Liver (tissue), 9 donors: ENCODE measurements around the gene PSMD12. TPM values are rescaled to one million over a fixed set of nuclear protein-coding genes. Genes with fewer than 3 reads are reported as not detected.
"Not testable (repeated sequence)": the region's sequence is repeated elsewhere in the genome, so short reads cannot be mapped to it uniquely, and the experiment has no call there.

ENCODE experiments used
- DNase-seq: peaks from one replicate; pipeline ENCODE4 v3.0.0-alpha.2; 2017; ENCODE audit warnings: low spot score
- H3K27ac ChIP-seq, 2 donors: one replicate each; pipeline ENCODE4 v1.7.0; 2013; ENCODE audit warnings: inconsistent platforms in 2 of 2, low read length in 2 of 2, control low read depth in 1 of 2, low read depth in 1 of 2, mild to moderate bottlenecking in 1 of 2
- H3K27me3 ChIP-seq, 4 donors: one replicate each; pipeline versions ENCODE4 v1.6.1 to v1.7.0; 2013; ENCODE audit warnings: low read length in 3 of 4, inconsistent platforms in 1 of 4, mild to moderate bottlenecking in 1 of 4, moderate library complexity in 1 of 4; ENCODE audit not compliant: control insufficient read depth in 4 of 4, insufficient read depth in 4 of 4
- H3K36me3 ChIP-seq, 4 donors: one replicate each; pipeline versions ENCODE4 v1.6.1 to v1.7.0; 2013; ENCODE audit warnings: low read length in 3 of 4, mild to moderate bottlenecking in 3 of 4, low read depth in 1 of 4, moderate library complexity in 1 of 4; ENCODE audit not compliant: control insufficient read depth in 4 of 4, insufficient read depth in 3 of 4
- H3K4me1 ChIP-seq, 4 donors: one replicate each; pipeline versions ENCODE4 v1.6.1 to v1.7.0; 2013; ENCODE audit warnings: low read length in 3 of 4, mild to moderate bottlenecking in 3 of 4, moderate library complexity in 1 of 4; ENCODE audit not compliant: control insufficient read depth in 4 of 4, insufficient read depth in 4 of 4
- H3K4me3 ChIP-seq, 3 donors: one replicate each; pipeline versions ENCODE4 v1.6.1 to v1.7.0; 2013; ENCODE audit warnings: low read length in 3 of 3, control low read depth in 1 of 3, low read depth in 1 of 3, mild to moderate bottlenecking in 1 of 3
- H3K9ac ChIP-seq, 2 donors: one replicate each; pipeline ENCODE4 v1.7.0; 2013; ENCODE audit warnings: low read length in 2 of 2, mild to moderate bottlenecking in 2 of 2, moderate library complexity in 2 of 2, control low read depth in 1 of 2, low read depth in 1 of 2
- H3K9me3 ChIP-seq, 4 donors: one replicate each; pipeline versions ENCODE4 v1.6.1 to v1.7.0; 2013; ENCODE audit warnings: low read length in 3 of 4; ENCODE audit not compliant: control insufficient read depth in 4 of 4
- EGR1 ChIP-seq, 2 donors: IDR thresholded peaks; 2 replicates each; pipeline ENCODE4 v1.6.1; 2016 to 2018; ENCODE audit warnings: antibody characterized with exemption in 2 of 2, low read depth in 2 of 2
- FOXA1 ChIP-seq: IDR thresholded peaks from 2 replicates; pipeline ENCODE4 v1.6.1; 2016; ENCODE audit warnings: antibody characterized with exemption
- FOXA2 ChIP-seq: IDR thresholded peaks from 2 replicates; pipeline ENCODE4 v1.6.1; 2016; ENCODE audit warnings: antibody characterized with exemption
- GABPA ChIP-seq, 2 donors: IDR thresholded peaks in 1 of 2; conservative IDR thresholded peaks in 1 of 2; 2 replicates each; pipeline ENCODE4 v1.6.1; 2016; ENCODE audit warnings: antibody characterized with exemption in 2 of 2, mild to moderate bottlenecking in 1 of 2, moderate library complexity in 1 of 2
- HNF4A ChIP-seq, 2 donors: conservative IDR thresholded peaks; 2 replicates each; pipeline ENCODE4 v1.6.1; 2016; ENCODE audit warnings: antibody characterized with exemption in 2 of 2, mild to moderate bottlenecking in 2 of 2
- JUND ChIP-seq, 2 donors: IDR thresholded peaks; 2 replicates each; pipeline ENCODE4 v1.6.1; 2016; ENCODE audit warnings: antibody characterized with exemption in 2 of 2
- NR2F2 ChIP-seq: IDR thresholded peaks from 2 replicates; pipeline ENCODE4 v1.6.1; 2016; ENCODE audit warnings: antibody characterized with exemption
- RAD21 ChIP-seq, 2 donors: IDR thresholded peaks; 2 replicates each; pipeline ENCODE4 v1.6.1; 2016; ENCODE audit warnings: antibody characterized with exemption in 2 of 2, mild to moderate bottlenecking in 2 of 2
- RXRA ChIP-seq, 2 donors: IDR thresholded peaks; 2 replicates each; pipeline ENCODE4 v1.6.1; 2017 to 2018; ENCODE audit warnings: antibody characterized with exemption in 2 of 2, mild to moderate bottlenecking in 1 of 2
- SP1 ChIP-seq: IDR thresholded peaks from 2 replicates; pipeline ENCODE4 v1.6.1; 2018; ENCODE audit warnings: antibody characterized with exemption, mild to moderate bottlenecking
- TAF1 ChIP-seq: conservative IDR thresholded peaks from 2 replicates; pipeline ENCODE4 v1.6.1; 2016; ENCODE audit warnings: antibody characterized with exemption, mild to moderate bottlenecking
- YY1 ChIP-seq: IDR thresholded peaks from 2 replicates; pipeline ENCODE4 v1.6.1; 2016; ENCODE audit warnings: antibody characterized with exemption, mild to moderate bottlenecking
- whole genome bisulfite sequencing: extraction: QIAGEN DNeasy Blood & Tissue Kit; methylation state at CpG from one replicate; pipeline ENCODE4 v1.1.7; 2013; 5-methylcytosine and 5-hydroxymethylcytosine counted together
- polyA plus RNA-seq, 2 donors: library from polyadenylated mRNA; stranded (reverse) in 1 of 2; unstranded in 1 of 2; fragments of 200-250 nt in 1 of 2; fragments of >200 nt in 1 of 2; fragmentation: Nextera tagmentation in 1 of 2; extraction: Ambion mirVana in 1 of 2; gene quantifications; one replicate each; pipeline versions ENCODE4 v1.2.1 to v1.2.3, GENCODE V29; 2013 to 2015
- total RNA-seq, 2 donors: library from RNA; depleted of rRNA; stranded (reverse); fragments of >200 nt; gene quantifications; one replicate each; pipeline ENCODE4 v1.2.3, GENCODE V29; 2014
- TF ChIP-seq, protein P1 (sequence below): IDR thresholded peaks from 2 replicates; pipeline ENCODE4 v1.6.1; 2016; ENCODE audit warnings: antibody characterized with exemption
- TF ChIP-seq, protein P2 (sequence below): IDR thresholded peaks from 2 replicates; pipeline ENCODE4 v1.6.1; 2016; ENCODE audit warnings: antibody characterized with exemption
- TF ChIP-seq, protein P3 (sequence below): fragments of 150-350 bp; IDR thresholded peaks from 2 replicates; pipeline ENCODE4 v1.5.1; 2017; ENCODE audit warnings: improper control_type of control experiment, low read depth, low read length; ENCODE audit not compliant: missing input control
- TF ChIP-seq, protein P4 (sequence below): IDR thresholded peaks from 2 replicates; pipeline ENCODE4 v1.6.1; 2016; ENCODE audit warnings: antibody characterized with exemption
- donor health status: healthy.
- donor health status: healthy.
- donor health status: healthy.
- donor health status: healthy.
- donor health status: healthy.

The PSMD12 gene
- total and polyA plus RNA-seq, 4 donors, result 17.3 to 34.0 (median 25.7) TPM

DNA sequence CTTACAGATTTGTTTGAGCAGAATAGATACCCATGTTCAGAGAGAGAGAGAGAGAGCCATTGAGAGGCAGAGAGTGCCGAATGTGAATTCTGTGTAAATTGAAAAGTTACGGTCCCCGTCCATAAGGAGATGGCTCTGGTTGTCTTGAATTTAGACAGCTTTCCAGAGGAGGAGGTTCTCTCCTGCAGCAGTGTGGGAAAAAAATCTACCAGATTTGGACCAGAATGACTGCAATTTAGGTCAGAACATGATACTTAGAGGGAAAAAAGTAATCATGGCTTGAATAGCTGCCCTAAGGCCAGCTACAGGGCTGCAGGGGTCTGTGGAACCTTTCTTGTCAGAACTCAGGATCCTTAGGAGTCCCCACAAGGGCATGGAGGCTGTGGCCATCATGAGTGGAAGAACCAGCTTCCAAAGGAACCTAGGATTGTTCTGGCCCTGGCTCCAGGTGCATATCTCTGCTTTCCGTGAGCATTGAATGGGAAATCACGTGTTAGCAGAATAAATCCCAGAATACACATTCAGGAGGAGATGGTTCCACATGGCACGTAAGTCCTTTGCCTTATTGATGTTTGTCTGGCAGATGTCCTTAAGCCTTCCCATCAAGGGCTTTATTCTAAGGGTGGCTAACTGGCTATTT lies 23.7 kb upstream of the PSMD12 start:
- peak overlapping the region in 1 of 2 donors; percentile 48 for H3K9ac ChIP-seq
- peaks cover 0 to 33% (median 14%) of the 10 kb centered on the region in 4 donors for H3K4me1 ChIP-seq
- H3K27me3 ChIP-seq, result no peaks in the 10 kb centered on the region
- H3K9me3 ChIP-seq, result no peaks in the 10 kb centered on the region
- TF ChIP-seq FOXA2 (no peak), SP1 (no peak), TAF1 (no peak), YY1 (no peak)
- TF ChIP-seq, protein P1, sequence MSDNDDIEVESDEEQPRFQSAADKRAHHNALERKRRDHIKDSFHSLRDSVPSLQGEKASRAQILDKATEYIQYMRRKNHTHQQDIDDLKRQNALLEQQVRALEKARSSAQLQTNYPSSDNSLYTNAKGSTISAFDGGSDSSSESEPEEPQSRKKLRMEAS, result peak; percentile 18
- 66% methylated on average over 6 of the region's 6 CpGs for WGBS
- peak overlapping the region in 2 of 3 donors; percentile 3 to 24 for H3K4me3 ChIP-seq
- H3K27ac ChIP-seq, result peak overlapping the region; percentile 21 to 79
- no peaks in the 10 kb centered on the region for H3K36me3 ChIP-seq
- no peak for DNase-seq

DNA sequence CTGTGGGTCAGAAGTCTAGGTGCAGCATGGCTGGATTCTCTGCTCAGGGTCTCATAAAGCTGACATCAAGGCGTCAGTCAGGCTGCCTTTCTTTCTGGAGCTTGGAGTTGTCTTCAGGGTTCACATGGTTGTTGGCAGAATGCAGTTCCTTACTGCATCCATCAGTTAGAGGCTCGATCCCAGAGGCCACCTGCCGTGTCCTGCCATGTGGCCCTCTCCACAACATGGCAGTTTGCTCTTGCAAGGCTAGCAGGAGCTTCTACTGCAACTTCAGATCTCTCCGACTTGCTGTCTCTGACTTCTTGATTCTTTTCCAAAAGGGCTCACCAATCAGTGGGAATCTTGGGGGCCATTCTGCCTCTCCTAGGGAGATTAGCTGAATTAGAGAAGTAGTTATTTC lies 22.6 kb upstream of the PSMD12 start:
- H3K4me3 ChIP-seq, result no peak overlapping the region
- no peaks in the 10 kb centered on the region for H3K36me3 ChIP-seq
- no peaks in the 10 kb centered on the region for H3K9me3 ChIP-seq
- no peak overlapping the region for H3K9ac ChIP-seq
- H3K4me1 ChIP-seq, result peaks cover 0 to 33% (median 14%) of the 10 kb centered on the region in 4 donors
- WGBS, result 97% methylated on average over 4 of the region's 4 CpGs
- peak overlapping the region in 1 of 2 donors; percentile 24 for H3K27ac ChIP-seq
- no peaks in the 10 kb centered on the region for H3K27me3 ChIP-seq
- DNase-seq, result no peak
- TF ChIP-seq JUND (IDR thresholded peaks at IDR 0.05) (no peak), HNF4A (conservative IDR thresholded peaks at IDR 0.05) (no peak), RXRA (IDR thresholded peaks at IDR 0.05) (no peak)
- TF ChIP-seq, protein P2, sequence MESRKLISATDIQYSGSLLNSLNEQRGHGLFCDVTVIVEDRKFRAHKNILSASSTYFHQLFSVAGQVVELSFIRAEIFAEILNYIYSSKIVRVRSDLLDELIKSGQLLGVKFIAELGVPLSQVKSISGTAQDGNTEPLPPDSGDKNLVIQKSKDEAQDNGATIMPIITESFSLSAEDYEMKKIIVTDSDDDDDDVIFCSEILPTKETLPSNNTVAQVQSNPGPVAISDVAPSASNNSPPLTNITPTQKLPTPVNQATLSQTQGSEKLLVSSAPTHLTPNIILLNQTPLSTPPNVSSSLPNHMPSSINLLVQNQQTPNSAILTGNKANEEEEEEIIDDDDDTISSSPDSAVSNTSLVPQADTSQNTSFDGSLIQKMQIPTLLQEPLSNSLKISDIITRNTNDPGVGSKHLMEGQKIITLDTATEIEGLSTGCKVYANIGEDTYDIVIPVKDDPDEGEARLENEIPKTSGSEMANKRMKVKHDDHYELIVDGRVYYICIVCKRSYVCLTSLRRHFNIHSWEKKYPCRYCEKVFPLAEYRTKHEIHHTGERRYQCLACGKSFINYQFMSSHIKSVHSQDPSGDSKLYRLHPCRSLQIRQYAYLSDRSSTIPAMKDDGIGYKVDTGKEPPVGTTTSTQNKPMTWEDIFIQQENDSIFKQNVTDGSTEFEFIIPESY, result no peak

DNA sequence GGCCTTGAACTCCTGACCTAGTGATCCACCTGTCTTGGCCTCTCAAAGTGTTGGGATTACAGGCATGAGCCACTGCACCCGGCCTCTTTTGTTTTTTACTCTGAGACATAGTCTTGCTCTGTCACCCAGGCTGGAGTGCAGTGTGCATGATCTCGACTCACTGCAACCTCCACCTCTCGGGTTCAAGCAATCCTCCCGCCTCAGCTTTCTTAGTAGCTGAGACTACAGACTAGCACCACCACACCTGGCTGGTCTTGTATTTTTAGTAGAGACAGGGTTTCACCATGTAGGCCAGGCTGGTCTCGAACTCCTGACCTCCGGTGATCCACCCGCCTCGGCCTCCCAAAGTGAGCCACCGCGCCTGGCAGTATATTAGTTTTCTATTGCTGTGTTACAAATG lies 22.2 kb upstream of the PSMD12 start:
- H3K9me3 ChIP-seq, H3K9ac ChIP-seq, H3K4me3 ChIP-seq, H3K27me3 ChIP-seq, H3K36me3 ChIP-seq, DNase-seq, H3K27ac ChIP-seq: not testable (repeated sequence)
- 96% methylated on average over 10 of the region's 10 CpGs for WGBS
- H3K4me1 ChIP-seq, result peaks cover 0 to 33% (median 14%) of the 10 kb centered on the region in 4 donors

DNA sequence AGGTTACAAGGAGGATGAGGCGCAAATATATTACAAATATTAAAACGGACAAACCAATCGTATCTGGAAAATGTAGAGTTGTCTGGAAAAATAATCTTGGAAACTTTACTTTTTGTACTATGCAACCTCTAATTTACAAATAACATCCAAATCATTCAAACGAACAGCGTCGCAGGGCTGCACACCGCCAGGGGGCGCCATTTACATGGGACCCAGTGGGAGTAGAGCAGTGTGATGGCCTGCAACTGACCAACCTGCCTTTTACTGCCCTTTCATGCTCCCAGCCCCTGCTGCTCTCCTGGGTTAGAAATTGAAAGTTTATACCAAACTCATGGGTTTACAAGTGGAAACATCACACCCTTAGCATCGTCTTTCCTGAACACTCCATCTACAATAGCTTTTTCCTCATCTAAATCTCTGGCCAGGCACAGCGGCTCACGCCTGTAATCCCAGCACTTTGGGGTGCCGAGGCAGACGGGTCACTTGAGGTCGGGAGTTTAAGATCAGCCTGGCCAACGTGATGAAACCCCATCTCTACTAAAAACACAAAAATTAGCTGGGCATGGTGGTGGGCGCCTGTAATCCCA lies 20.7 kb upstream of the PSMD12 start:
- H3K9ac ChIP-seq, result no peak overlapping the region
- H3K36me3 ChIP-seq, result no peaks in the 10 kb centered on the region
- H3K9me3 ChIP-seq, result no peaks in the 10 kb centered on the region
- peak; percentile 55 for DNase-seq
- TF ChIP-seq, protein P3, sequence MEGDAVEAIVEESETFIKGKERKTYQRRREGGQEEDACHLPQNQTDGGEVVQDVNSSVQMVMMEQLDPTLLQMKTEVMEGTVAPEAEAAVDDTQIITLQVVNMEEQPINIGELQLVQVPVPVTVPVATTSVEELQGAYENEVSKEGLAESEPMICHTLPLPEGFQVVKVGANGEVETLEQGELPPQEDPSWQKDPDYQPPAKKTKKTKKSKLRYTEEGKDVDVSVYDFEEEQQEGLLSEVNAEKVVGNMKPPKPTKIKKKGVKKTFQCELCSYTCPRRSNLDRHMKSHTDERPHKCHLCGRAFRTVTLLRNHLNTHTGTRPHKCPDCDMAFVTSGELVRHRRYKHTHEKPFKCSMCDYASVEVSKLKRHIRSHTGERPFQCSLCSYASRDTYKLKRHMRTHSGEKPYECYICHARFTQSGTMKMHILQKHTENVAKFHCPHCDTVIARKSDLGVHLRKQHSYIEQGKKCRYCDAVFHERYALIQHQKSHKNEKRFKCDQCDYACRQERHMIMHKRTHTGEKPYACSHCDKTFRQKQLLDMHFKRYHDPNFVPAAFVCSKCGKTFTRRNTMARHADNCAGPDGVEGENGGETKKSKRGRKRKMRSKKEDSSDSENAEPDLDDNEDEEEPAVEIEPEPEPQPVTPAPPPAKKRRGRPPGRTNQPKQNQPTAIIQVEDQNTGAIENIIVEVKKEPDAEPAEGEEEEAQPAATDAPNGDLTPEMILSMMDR, result peak; percentile 63
- peak; percentile 79 to 85 for TF ChIP-seq RAD21 (IDR thresholded peaks at IDR 0.05)
- TF ChIP-seq FOXA1, result no peak
- TF ChIP-seq GABPA (IDR thresholded peaks at IDR 0.05 in 1 of 2, conservative IDR thresholded peaks at IDR 0.05 in 1 of 2), result no peak
- no peak for TF ChIP-seq EGR1 (IDR thresholded peaks at IDR 0.05; ENCODE audit: low read depth in 2 of 2)
- no peak for TF ChIP-seq RXRA (IDR thresholded peaks at IDR 0.05)
- no peak for TF ChIP-seq NR2F2
- TF ChIP-seq, protein P4, sequence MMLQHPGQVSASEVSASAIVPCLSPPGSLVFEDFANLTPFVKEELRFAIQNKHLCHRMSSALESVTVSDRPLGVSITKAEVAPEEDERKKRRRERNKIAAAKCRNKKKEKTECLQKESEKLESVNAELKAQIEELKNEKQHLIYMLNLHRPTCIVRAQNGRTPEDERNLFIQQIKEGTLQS, result no peak
- H3K27me3 ChIP-seq, result no peaks in the 10 kb centered on the region
- 76% methylated on average over 16 of the region's 16 CpGs for WGBS
- no peak overlapping the region for H3K4me3 ChIP-seq
- no peak overlapping the region for H3K27ac ChIP-seq
- H3K4me1 ChIP-seq, result peaks cover 2 to 36% (median 17%) of the 10 kb centered on the region in 4 donors
